ENCODE measurements around the gene DLGAP5. TPM values are rescaled to one million over a fixed set of nuclear protein-coding genes. Genes with fewer than 3 reads are reported as not detected.

DLGAP5 gene, protein sequence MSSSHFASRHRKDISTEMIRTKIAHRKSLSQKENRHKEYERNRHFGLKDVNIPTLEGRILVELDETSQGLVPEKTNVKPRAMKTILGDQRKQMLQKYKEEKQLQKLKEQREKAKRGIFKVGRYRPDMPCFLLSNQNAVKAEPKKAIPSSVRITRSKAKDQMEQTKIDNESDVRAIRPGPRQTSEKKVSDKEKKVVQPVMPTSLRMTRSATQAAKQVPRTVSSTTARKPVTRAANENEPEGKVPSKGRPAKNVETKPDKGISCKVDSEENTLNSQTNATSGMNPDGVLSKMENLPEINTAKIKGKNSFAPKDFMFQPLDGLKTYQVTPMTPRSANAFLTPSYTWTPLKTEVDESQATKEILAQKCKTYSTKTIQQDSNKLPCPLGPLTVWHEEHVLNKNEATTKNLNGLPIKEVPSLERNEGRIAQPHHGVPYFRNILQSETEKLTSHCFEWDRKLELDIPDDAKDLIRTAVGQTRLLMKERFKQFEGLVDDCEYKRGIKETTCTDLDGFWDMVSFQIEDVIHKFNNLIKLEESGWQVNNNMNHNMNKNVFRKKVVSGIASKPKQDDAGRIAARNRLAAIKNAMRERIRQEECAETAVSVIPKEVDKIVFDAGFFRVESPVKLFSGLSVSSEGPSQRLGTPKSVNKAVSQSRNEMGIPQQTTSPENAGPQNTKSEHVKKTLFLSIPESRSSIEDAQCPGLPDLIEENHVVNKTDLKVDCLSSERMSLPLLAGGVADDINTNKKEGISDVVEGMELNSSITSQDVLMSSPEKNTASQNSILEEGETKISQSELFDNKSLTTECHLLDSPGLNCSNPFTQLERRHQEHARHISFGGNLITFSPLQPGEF
- 22.5 and 27.4 TPM in 2 replicates for total RNA-seq (2014; rRNA removed; shearing (Covaris generic))

DNA sequence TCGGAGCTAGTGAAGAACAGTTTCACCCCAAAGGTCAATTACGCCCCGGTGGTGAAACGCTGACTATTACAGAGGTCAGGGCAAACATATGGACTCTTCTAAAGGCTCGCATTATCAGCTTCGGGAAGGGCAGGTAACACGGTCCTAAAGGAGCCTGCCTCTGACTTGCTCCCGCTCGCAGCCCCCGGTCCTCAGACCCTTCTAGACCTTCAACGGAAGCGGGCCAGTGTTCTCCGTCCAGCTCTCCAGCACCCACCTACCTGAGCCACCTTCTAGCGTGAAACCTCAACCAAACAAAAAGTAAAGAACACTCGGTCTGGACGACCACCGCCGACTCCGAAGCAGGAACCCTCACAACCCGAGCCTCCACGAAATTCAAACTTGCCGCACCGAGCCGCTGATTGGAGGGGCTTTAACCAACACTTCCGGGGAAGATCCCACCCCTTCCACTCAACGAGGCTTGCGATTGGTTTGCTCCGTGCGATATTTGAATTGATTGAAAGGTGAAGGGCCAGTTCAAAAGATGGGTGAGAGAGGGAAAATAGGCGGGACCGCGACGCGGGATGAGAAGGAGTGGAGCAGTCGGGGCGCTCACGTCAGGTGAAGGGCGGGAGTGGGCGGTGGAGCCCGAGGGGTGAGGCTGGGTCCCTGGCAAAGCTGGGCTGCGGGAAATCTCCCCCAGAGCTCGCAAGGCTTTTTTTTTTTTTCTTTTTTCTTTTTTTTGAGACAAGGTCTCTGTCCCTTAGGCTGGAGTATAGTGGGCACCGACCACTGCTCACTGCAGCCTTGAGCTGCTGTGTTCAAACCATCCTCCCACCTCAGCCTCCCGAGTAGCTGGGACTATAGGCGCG lies at the start of gene DLGAP5:
Gene DLGAP5, minus strand, starts transcription at position 383 of the 851 bp plus-strand sequence. CDS start 2,406 bp downstream, outside the sequence.

GRCh38 chr14:55129086-55129427 lies 62.3 kb downstream of the DLGAP5 start, which contains the start of gene LGALS3:
Gene LGALS3 (plus strand): TSS chr14:55129252. CDS start chr14:55137374, 8,122 bp downstream.

Other genes starting within 250 kb of the DLGAP5 start
- 8.0 and 9.5 TPM in 2 replicates for gene WDHD1, start 164.5 kb downstream of the DLGAP5 start, total RNA-seq (2014; rRNA removed; shearing (Covaris generic))
- gene SOCS4, start 164.3 kb downstream of the DLGAP5 start, total RNA-seq (2014; rRNA removed; shearing (Covaris generic)) = 7.5 TPM in 2 replicates
- gene MAPK1IP1L, start 139.9 kb downstream of the DLGAP5 start, total RNA-seq (2014; rRNA removed; shearing (Covaris generic)) = 29.2 and 32.9 TPM in 2 replicates
- gene LGALS3, start 62.3 kb downstream of the DLGAP5 start, total RNA-seq (2014; rRNA removed; shearing (Covaris generic)) = 68.3 and 69.3 TPM in 2 replicates
- 9.4 and 10.0 TPM in 2 replicates for gene FBXO34, start 79.8 kb upstream of the DLGAP5 start, total RNA-seq (2014; rRNA removed; shearing (Covaris generic))
- 6.3 and 7.9 TPM in 2 replicates for gene ATG14, start 220.2 kb upstream of the DLGAP5 start, total RNA-seq (2014; rRNA removed; shearing (Covaris generic))
- gene TBPL2, start 249.0 kb upstream of the DLGAP5 start, total RNA-seq (2014; rRNA removed; shearing (Covaris generic)) = not detected in 2 replicates

All from A375 (cell line).